Epithelial cell of prostate (primary cell): Measurements from ENCODE around the gene C4orf54.

Source experiments
- DNase-seq: peaks from one replicate; pipeline ENCODE4 v3.0.0-alpha.2; 2011; ENCODE audit warnings: low read depth, low spot score
- H3K27ac ChIP-seq: fragments of 450-650 bp; 2 replicates; pipeline ENCODE4 v1.5.1; 2017; ENCODE audit warnings: mild to moderate bottlenecking

C4orf54 gene

DNA sequence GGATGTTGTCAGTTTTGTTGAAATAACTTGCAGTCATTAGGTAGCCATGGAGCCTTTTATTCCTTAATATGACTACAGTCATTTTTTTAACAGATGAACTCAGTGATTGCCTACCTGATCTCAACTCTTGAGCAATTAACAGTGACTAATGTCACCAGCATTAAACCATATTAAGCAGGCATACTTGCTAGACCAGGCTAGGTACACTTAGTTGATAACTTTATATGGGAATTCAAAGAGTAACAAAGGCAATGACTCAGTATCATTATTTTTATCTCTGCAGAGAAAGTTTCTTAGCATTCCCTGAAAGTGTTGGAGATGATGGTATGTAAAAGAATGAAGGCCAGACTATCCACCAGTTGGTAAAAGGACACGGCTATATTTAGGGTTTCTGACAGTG, at the start of gene C4orf54:
Gene C4orf54 (minus strand): TSS at position 31 of the 400 bp plus-strand sequence. CDS start 3,180 bp downstream, outside the sequence.
- DNase-seq, result peak; percentile 77
- H3K27ac ChIP-seq, result no peak within 1 kb of the TSS

DNA sequence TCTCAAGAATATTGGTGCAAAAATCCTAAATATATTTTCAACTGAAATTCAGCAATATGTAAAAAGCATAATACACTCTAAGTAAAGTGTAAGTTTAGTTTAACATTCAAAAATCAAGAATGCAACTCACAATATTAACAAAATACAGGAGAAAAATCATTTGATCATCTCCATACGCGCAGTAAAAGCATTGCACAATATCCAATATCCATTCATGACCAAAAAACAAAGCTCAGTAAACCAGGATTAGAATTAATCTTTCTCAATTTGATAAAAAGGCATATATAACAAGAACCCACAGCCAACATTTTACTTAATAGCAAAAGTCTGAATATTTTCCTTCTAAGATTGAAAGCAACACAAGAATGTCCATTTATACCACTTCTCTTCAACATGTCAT, 48.3 kb upstream of the C4orf54 start:
- no peak overlapping the region for H3K27ac ChIP-seq
- no peak for DNase-seq

DNA sequence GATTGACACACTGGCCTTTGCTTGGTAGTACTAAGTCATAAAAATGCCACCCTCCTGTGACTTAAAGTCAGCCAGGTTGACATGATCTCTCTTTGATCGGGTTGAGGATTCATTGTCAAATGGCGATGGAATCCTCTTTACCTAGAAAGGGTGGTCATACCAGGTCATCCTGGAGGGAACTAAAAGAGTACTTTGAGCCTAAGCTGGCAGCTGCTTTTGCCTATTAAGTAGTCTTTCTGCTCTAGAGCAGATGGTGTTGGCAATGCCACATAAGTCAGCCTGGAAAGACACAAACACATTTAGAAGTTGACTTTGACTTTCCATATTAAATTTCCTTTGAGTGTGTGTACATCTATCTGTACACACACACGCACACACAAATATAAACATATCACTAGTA, 39.2 kb upstream of the C4orf54 start:
- no peak overlapping the region for H3K27ac ChIP-seq
- DNase-seq, result no peak

DNA sequence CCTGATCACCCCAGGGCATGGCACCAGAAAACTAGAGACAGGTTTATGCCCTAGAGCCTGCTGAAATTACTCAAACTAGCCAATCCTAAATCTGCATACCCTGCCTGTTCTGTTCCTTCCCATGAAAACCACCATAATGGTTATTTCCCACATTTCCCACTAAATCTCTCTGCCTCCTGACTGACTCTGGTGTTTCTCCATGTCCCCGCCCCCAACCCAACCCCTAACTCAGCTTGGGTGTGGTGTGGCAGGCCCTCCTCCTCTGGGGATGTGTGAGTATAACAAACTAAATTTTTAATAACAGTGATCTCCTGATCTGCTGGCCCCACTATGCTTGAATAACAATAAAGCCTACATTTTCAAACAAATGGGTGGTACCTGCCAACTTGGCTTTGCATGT, 35.5 kb upstream of the C4orf54 start:
- no peak overlapping the region for H3K27ac ChIP-seq
- DNase-seq, result no peak

DNA sequence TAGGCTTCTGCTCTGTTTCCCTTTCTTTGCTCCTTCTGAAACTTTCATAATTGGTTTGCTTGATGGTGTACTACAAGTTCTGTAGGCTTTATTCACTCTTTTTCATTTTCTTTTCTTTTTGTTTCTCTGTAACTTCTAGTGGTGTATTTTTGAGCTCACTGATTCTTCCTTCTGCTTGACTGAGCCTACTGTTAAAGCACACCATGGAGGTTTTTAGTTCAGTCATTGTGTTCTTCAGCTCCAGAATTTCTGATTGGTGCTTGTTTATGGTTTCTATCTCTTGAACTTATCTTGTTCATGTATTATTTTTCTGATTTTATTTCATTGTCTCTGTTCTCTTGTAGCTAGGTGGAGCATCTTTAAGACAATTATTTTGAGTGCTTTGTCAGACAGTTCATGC, 33.4 kb upstream of the C4orf54 start:
- H3K27ac ChIP-seq, result no peak overlapping the region
- DNase-seq, result no peak

DNA sequence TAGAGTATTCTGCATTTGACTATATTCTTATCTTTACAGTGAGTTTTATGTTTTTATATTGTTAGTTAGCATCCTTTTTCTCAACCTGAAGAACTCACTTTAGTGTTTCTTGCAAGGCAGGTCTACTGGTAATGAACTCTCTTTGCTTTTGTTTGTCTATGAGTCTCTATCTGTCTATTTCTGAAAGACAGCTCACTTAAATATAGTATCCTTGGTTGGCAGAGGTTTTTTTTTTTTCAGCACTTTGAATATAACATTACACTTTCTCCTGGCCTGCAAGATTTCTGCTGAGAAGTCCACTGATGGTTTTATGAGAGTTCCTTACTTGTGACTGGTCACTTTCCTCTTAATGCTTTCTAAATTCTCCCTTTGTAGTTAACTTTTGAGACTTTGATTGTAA, 32.8 kb upstream of the C4orf54 start:
- no peak for DNase-seq

DNA sequence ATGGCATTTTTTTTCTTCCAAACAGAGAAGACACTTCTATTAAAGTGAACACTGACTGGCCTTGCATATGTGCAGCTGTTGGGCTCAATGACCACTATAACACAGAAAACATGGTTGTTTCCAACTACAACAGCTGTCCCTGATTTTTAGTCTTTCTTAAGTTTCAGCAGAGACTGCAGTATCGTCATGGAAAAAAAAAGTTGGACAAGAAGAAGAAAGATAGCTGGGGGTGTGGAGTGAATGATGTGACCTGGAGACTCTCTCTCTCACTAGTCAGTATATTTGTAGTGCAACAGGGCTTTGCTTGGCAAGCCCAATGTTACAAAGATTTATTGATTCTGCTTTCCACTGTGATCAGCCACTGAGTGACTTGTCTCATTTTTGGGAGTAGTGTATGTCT, 29.5 kb upstream of the C4orf54 start:
- DNase-seq, result no peak
- H3K27ac ChIP-seq, result no peak overlapping the region

More for the DNA sequence above, 32.8 kb upstream of the C4orf54 start:
- no peak overlapping the region for H3K27ac ChIP-seq

DNA sequence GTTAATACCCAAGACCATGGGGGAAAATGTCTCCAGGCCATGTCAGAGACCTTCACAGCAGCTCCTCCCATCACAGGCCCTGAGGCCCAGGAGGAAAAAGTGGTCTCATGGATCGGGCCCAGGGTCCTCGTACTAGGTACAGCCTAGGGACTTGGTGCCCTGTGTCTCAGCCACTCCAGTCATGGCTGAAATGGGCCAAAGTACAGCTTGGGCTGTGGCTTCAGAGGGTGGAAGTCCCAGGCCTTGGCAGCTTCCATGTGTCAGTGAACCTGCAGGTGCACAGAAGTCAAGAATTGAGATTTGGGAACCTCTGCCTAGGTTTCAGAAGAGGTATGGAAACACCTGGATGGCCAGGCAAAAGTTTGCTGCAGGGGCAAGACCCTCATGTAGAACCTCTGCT, 27.6 kb upstream of the C4orf54 start:
- no peak for DNase-seq
- no peak overlapping the region for H3K27ac ChIP-seq

DNA sequence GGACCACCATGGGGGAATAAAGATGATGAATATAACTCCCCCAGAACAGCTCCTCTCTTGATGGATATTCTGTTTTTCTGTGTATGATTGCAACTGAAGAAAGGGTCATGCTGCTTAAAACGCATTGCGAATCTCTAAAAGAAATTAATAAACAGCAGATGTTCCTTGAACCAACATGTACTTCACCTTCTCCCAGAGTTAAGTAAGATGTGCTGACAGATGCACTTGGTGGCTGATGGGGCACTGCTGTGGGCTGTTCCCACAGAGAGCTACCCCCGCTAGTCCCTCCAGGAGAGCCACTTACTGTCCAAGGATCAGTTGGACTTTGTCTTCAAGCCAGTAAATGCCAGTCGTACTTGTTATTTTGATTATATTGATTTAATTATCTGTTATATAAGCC, 26.3 kb upstream of the C4orf54 start:
- no peak overlapping the region for H3K27ac ChIP-seq
- no peak for DNase-seq

DNA sequence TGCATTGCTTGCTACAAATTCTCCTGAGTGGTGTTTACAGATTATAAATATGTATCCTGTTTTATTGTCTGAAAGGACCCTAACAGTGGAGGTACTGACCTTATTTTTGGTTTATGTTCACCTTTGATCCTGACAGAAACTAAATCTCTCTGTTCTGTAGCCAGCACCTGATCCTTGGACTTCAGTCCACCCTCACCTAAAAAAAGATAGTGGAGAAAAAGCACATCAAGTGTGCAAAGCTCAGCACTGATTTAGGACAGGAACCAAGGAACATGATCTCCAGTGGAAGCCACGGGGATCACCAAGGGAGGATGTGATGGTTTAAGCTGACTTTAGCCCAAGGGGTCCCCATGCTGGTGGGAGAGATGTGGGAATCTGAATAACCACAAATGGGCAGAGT, 22.3 kb upstream of the C4orf54 start:
- no peak overlapping the region for H3K27ac ChIP-seq
- DNase-seq, result no peak

DNA sequence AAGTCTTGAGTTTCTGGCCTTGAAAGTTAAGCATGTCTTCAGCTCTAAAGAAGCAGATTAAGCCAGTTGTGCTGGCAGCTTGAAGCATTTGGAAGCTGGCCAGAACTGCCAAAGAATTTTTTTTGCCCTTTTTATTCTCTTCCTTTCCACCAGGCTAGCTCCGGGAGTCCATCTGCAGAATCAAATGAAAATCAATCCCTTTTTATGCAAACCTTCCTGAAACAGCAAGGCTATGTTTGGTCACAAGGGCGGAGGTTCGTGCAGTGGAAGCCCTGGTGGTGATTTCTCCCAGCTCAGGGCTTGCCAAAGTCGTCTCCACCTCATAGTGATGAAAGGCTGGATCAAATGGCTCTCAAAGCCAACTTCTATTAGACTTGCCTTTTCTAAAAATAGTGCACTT, 21.6 kb upstream of the C4orf54 start:
- DNase-seq, result no peak
- no peak overlapping the region for H3K27ac ChIP-seq

DNA sequence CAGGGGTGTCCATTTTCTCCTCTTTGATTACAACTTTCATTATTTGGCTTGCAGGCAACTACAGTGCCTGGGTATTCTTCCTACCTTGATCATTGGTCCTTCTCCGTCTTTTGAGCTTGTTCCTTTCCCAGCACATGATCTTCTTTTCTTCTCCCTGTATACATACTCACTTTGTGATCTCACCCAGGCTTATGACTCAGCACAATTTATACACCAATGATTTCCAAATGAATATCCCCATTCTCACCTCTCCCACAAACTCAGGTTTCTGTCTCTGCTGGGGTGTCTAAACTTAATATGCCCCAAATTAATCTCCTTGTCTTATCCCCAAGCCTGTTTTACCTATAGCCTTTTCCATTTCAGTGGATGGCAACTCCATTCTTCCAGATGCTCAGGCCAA, 19.5 kb upstream of the C4orf54 start:
- DNase-seq, result no peak
- H3K27ac ChIP-seq, result no peak overlapping the region

DNA sequence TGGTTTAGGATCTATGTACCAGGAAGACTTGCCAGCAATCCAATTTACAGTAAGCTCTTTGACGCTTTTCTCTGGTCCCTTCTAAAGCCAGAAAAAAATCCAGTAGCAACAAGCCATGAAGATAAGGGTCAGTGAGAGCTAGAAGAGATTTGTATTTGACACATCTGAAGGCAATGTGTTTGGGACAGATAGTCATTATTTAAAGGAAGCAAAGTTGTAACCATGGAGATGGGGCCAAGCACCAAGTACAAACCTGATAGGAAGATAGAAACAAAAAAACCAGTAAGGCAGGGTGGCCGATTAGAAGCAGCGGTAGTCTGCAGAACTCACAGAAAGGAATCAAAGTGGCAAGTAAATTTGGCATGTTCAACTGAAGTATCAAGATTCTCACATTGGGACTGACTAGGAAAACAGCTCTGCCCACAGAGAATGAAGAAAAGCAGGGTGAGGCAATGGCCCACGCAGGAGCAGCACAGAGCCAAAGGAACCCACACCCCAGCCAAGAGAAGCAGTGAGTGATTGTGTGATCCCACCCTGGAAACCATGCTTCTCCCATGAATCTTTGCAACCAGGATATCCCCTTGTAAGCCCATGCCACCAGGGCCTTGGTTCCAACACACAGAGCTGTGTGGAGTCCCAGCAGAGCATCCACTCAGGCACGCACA, 12.9 kb upstream of the C4orf54 start:
- H3K27ac ChIP-seq, result no peak overlapping the region
- no peak for DNase-seq

DNA sequence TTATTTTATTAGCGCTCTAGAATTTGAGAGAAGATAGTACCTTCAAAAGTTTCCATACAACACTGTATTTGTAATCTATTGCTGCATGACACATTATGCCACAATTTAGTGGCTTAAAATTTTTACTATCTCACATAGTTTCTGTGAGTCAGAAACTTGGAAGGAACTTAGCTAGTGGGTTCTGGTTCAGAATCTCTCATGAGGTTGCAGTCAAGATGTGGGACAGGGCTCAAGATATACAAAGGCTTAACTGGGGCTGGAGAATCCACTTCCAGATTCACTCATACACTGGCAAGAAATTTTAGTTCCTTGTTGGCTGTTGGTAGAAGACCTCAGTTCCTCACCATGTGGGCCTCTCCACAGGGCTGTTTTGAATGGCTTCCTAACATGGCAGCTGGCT, 11.5 kb upstream of the C4orf54 start:
- no peak for DNase-seq
- H3K27ac ChIP-seq, result no peak overlapping the region

DNA sequence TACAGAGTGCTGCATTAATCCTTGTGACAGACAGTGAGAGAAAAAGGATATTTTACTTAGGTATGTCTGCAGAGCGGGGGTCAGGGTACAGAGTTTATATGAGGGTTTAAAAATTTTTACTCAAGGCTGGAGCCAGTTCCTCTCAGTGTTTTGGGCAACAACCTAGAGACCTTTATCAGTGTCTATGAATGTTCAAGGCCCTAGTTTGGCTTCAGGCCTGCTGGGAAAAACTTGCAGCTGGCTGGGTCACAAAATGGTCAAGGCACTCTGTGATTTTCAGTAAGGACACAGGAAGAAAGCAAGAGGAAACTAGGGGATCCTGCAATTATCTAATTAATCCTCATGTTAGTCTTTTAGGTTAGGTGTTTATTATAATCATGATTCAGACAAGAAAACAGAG, 10.8 kb upstream of the C4orf54 start:
- DNase-seq, result no peak
- no peak overlapping the region for H3K27ac ChIP-seq

DNA sequence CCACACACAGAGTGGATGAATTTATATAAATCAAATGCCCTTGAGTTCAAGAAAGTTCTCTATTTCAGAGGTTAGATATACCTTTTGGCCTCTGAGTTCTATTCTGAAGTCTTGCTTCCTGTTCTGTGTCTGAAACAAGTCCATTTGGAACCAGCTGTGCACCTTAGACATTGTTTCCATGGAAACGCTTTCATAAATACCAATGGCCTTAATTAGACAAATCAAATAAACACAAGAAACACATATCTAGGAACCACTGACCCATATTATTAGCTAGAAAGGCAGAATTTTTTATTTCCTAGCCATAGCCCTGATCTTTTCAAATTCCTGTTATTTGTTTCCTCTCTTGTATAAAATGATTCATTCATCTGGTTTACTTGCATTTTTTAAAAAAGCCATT, 8.4 kb upstream of the C4orf54 start:
- DNase-seq, result no peak
- H3K27ac ChIP-seq, result no peak overlapping the region

DNA sequence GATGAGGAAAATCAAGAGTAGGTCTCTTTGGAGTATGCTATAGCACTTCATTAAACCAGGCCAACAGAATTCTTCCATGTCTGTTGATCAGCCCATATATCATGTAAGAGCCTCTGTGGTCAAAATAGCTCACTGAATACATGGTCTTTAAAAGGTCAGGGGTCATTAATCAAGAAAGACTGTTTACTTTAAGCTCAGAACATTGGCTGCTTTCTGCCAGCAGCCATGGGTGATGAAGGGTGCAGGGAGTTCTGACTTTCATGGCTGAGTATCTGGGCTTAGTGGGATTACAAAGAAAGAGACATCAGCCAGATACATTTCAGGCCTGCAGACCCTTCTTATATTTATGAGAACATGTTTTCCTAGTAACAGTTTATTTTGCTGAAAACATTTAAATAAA, 7.1 kb upstream of the C4orf54 start:
- no peak overlapping the region for H3K27ac ChIP-seq
- DNase-seq, result no peak

DNA sequence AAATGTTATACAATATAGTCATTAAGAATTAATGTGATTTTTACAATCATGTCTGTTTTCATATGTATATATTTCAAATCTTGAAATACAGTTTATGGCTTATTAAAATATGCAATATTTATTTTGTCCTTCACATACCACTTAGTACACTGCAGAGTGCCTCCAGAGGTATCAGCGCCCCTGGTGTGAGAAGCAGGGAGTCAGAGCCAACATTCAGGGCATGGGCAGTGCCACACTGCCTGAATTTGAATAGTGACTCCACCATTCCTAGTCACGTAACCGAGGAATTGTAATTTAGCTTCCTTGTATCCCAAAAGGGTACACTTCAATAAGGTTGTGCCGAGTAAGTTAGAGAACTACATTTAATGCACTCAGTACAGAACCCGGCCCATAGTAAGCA, 4.3 kb upstream of the C4orf54 start:
- no peak for DNase-seq
- no peak overlapping the region for H3K27ac ChIP-seq

DNA sequence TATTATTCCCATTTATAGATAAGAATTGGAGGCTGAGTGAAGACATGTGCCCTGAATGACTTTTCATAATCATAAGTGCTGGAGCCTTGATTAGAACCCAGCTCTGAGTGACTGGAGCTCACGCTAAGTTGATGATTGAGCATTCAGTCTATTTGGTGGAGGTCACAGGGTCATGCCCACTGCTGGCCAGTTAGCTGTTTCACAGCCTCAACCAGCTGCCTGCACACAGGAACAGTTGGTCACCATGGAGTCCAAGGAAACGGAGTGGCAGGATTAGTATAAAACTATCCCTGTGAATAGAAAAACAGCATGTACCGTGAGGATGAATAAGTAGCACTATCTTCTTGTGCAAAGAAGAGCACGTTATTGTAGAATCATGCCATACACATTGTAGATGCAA, 1.0 kb upstream of the C4orf54 start:
- no peak overlapping the region for H3K27ac ChIP-seq
- DNase-seq, result no peak

DNA sequence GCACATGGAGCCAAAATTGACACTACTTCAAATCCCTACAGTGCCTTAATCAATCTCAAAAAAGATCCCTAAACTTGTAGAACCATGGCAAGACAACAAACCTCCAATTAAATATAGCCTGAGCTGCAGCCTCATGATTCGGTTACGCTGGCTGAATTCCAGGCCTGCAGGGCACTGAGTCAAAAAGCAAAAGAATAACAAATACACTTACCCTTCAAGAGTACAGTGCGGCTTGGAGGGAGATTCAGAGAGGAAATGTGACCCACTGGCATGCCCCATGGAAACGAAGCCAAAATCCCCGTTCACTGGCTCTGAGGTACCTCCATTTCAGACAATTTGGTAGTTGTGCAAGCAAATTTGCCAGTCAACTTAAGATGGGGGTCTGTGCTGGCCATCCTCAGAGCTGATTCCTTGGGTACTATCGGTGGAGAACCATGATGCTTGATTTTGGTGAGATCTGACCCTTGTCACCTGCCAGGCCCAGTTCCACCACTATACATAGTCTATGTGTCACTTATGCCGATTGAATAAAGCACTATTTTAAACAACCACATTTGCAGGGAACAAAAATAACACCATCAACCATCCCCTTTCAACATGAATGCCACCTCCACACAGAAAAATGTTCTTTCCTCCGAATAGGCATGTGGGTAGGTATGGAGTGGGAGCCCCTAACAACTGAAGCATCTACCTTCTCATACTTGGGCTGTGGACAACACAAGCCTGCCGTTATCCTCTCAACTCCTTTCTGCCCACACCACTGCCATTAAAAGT, 2.1 kb downstream of the C4orf54 start:
- DNase-seq, result peak; percentile 52
- H3K27ac ChIP-seq, result no peak overlapping the region

DNA sequence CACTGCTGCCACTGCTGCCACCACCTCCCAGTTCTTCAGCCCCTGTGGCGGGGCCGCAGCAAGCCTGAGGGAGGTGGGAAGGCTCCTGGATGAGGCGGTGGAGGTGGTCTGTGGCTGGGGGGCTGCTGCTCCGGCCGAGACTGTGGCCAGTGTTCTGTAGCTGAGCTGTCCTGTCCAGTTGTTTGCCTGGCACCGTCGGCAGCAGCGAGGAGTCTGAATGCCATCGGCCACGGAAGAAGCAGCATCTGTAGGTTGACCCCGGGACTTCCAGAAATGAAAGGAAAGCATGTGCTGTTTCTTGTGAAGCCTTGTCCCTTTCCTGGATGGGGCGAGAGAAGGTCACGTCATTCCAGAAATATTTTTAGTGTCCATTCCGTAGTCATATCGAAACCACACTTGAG, 3.3 kb downstream of the C4orf54 start:
- DNase-seq, result no peak
- H3K27ac ChIP-seq, result no peak overlapping the region

DNA sequence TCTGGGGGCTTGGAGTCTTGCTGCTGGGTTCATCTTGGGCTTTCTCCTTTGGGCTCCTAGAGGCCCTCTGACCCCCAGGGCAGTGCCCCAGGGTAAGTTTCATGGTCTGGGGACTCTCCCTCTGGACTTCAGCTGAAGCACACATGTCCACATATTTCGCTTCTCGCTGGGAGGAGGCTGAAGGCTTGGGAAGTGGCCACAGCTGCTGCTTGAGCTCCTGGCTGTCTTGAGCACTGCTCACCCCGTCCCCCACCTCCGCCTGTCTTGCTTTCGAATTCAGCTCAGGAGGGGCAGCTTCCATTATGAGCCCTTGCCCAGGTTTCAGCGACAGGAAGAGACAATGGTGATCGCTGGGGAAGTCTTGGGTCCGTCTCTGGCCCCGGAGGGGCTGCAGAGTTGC, 3.7 kb downstream of the C4orf54 start:
- DNase-seq, result no peak
- no peak overlapping the region for H3K27ac ChIP-seq
